ENCODE measurements around the gene CDC123.

GRCh38 chr10:12238821-12239220 is 42.8 kb downstream of the CDC123 start:
- no peak for TF ChIP-seq EP300 (IDR thresholded peaks at IDR 0.05)
- TF ChIP-seq JUN (IDR thresholded peaks at IDR 0.05), result no peak
- no peak for TF ChIP-seq CTCF (IDR thresholded peaks at IDR 0.05)
- TF ChIP-seq FOSL2 (IDR thresholded peaks at IDR 0.05), result no peak
- no peak for TF ChIP-seq FOSL2 (CRISPR knock-in tag; IDR thresholded peaks at IDR 0.05)
